ENCODE results near the gene GSG1L.

GSG1L gene

GRCh38 chr16:28063591-28064061 is at the start of gene GSG1L:
GSG1L (minus strand) TSS chr16:28063714; CDS start chr16:28063424, 290 bp downstream.
- TF ChIP-seq CTCF (IDR thresholded peaks at IDR 0.05; ENCODE audit: control insufficient read depth, extremely low read depth, insufficient read depth): peak; percentile 48
- DNase-seq (ENCODE audit: low read depth): no peak
- no peak within 1 kb of the TSS for H3K4me3 ChIP-seq (ENCODE audit: low read depth, low read length)

- TF ChIP-seq CTCF (IDR thresholded peaks at IDR 0.05; ENCODE audit: control insufficient read depth, extremely low read depth, insufficient read depth): no peak
- no peak for DNase-seq (ENCODE audit: low read depth)
- no peak overlapping the region for H3K4me3 ChIP-seq (ENCODE audit: low read depth, low read length)
Measured at GRCh38 chr16:28112908-28113307, 49.4 kb upstream of the GSG1L start.

GRCh38 chr16:28110977-28111376 is 47.5 kb upstream of the GSG1L start:
- H3K4me3 ChIP-seq (ENCODE audit: low read depth, low read length): no peak overlapping the region
- no peak for TF ChIP-seq CTCF (IDR thresholded peaks at IDR 0.05; ENCODE audit: control insufficient read depth, extremely low read depth, insufficient read depth)
- no peak for DNase-seq (ENCODE audit: low read depth)

GRCh38 chr16:28110479-28110878 is 47.0 kb upstream of the GSG1L start:
- H3K4me3 ChIP-seq (ENCODE audit: low read depth, low read length): no peak overlapping the region
- no peak for DNase-seq (ENCODE audit: low read depth)
- TF ChIP-seq CTCF (IDR thresholded peaks at IDR 0.05; ENCODE audit: control insufficient read depth, extremely low read depth, insufficient read depth): no peak

GRCh38 chr16:28110074-28110473 is 46.6 kb upstream of the GSG1L start:
- no peak overlapping the region for H3K4me3 ChIP-seq (ENCODE audit: low read depth, low read length)
- TF ChIP-seq CTCF (IDR thresholded peaks at IDR 0.05; ENCODE audit: control insufficient read depth, extremely low read depth, insufficient read depth): no peak
- no peak for DNase-seq (ENCODE audit: low read depth)

GRCh38 chr16:28108590-28109247 is 45.2 kb upstream of the GSG1L start:
- DNase-seq (ENCODE audit: low read depth): no peak
- H3K4me3 ChIP-seq (ENCODE audit: low read depth, low read length): no peak overlapping the region
- TF ChIP-seq CTCF (IDR thresholded peaks at IDR 0.05; ENCODE audit: control insufficient read depth, extremely low read depth, insufficient read depth): no peak

- DNase-seq (ENCODE audit: low read depth): no peak
- no peak for TF ChIP-seq CTCF (IDR thresholded peaks at IDR 0.05; ENCODE audit: control insufficient read depth, extremely low read depth, insufficient read depth)
- H3K4me3 ChIP-seq (ENCODE audit: low read depth, low read length): no peak overlapping the region
Measured at GRCh38 chr16:28107232-28107631, 43.7 kb upstream of the GSG1L start.
